Measurements from ENCODE around the gene DEAF1.

DNA sequence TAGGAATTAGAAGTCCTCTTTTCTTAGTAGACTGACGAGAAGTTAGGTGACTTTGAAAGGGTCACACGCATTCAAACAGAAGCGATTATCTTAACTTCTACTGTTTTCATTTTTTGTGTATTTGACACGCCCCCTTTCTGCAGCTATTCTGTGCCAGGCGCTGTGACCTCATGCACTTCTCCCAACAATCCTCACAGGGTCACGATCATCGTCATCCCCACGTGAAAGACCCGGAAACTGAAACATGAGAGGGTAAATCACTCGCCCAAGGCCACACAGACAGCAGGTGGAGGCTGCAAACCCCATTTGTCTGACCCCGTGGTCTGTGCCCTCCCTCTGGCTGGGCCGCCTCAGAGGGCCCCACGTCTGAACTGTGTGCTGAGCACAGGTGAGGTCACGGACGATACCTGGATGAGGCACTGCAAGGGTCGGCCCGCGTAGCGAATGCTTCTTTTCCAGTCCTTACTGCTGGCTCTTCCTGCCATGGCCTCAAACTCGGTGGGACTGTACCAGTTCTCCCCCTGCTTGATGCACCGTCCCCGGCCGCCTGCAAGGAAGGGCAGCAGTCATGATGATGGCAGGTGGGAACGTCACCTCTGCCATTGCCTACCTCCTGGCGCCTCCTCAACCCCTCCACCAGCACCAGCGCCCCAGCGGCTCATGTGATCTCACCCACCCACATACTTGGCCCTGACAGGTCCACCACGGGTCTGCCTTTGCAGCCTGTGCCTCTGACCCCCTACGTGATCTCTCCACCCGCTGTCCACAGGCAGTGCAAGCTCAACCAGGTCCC is 8.4 kb downstream of the DEAF1 start:
- TF ChIP-seq FOXK2 (IDR thresholded peaks at IDR 0.05) = no peak
- TF ChIP-seq TARDBP (IDR thresholded peaks at IDR 0.05) = no peak
- TF ChIP-seq FOXA1 (IDR thresholded peaks at IDR 0.05) = no peak
- TF ChIP-seq CTBP1 (IDR thresholded peaks at IDR 0.05; ENCODE audit: borderline replicate concordance) = no peak
- no peak for TF ChIP-seq NFRKB (IDR thresholded peaks at IDR 0.05)
- no peak for TF ChIP-seq ELF4 (IDR thresholded peaks at IDR 0.05)

All from HEK293T (cell line).